NCI-H2196 (cell line): Measurements from ENCODE around the gene NUP62.
"Not testable (repeated sequence)": the region's sequence is repeated elsewhere in the genome, so short reads cannot be mapped to it uniquely, and the experiment has no call there.

Experiments used
- DNase-seq: peaks from one replicate; lab custom pipeline; 2025; ENCODE audit not compliant: unreplicated experiment; lab: John Stamatoyannopoulos, UW

NUP62 gene

GRCh38 chr19:49925486-49925885 is 3.8 kb downstream of the NUP62 start:
- no peak for DNase-seq

GRCh38 chr19:49924881-49925210 is 4.5 kb downstream of the NUP62 start:
- not testable (repeated sequence) for DNase-seq

- DNase-seq = no peak
These were observed 5.1 kb downstream of the NUP62 start for GRCh38 chr19:49924004-49924880.

GRCh38 chr19:49923055-49924003 is 6.0 kb downstream of the NUP62 start:
- DNase-seq = no peak

GRCh38 chr19:49921871-49922795 is 7.2 kb downstream of the NUP62 start:
- DNase-seq = no peak

- no peak for DNase-seq
These were observed 8.5 kb downstream of the NUP62 start for GRCh38 chr19:49920624-49921363.

GRCh38 chr19:49918089-49918488 is 11.2 kb downstream of the NUP62 start:
- DNase-seq = no peak

- no peak for DNase-seq
These were observed 12.2 kb downstream of the NUP62 start for GRCh38 chr19:49916839-49917733.

GRCh38 chr19:49915271-49915670 is 14.0 kb downstream of the NUP62 start:
- DNase-seq = no peak

- DNase-seq = no peak
These were observed 15.6 kb downstream of the NUP62 start for GRCh38 chr19:49913720-49914119.

- DNase-seq = no peak
These were observed 16.2 kb downstream of the NUP62 start for GRCh38 chr19:49912965-49913685.

GRCh38 chr19:49911381-49912145 is 17.7 kb downstream of the NUP62 start:
- no peak for DNase-seq

- DNase-seq = no peak
These were observed 19.1 kb downstream of the NUP62 start for GRCh38 chr19:49910179-49910578.

GRCh38 chr19:49908480-49909420 is 20.6 kb downstream of the NUP62 start:
- DNase-seq = no peak

- DNase-seq = no peak
These were observed 21.4 kb downstream of the NUP62 start for GRCh38 chr19:49907745-49908446.
